Measurements from ENCODE around the gene ZNF740.
A peak's percentile ranks its signal among the peaks of the same experiment; 100 is the strongest.

Gene ZNF740

GRCh38 chr12:53230108-53230845, 49.8 kb downstream of the ZNF740 start:
- Histone ChIP-seq H3K9ac (ENCODE audit: low read length) (no peak overlapping the region), H3K36me3 (ENCODE audit: control insufficient read depth, insufficient read depth, low read length) (no peaks in the 10 kb centered on the region; the same call in 1 of the 2 replicates), H3K9me3 (ENCODE audit: control insufficient read depth, insufficient read depth, low read depth, low read length) (no peaks in the 10 kb centered on the region), H3K4me1 (ENCODE audit: control insufficient read depth, insufficient read depth, low read length) (peaks cover 48% of the 10 kb centered on the region), H3K4me3 (ENCODE audit: low read depth, low read length) (peak overlapping the region; percentile 75; the same call in 1 of the 2 replicates), H3K27ac (ENCODE audit: low read depth, low read length) (no peak overlapping the region), H3K27me3 (ENCODE audit: control insufficient read depth, insufficient read depth, low read length) (0 out of 2 replicates have a peak, but pooled peaks cover 4% of the 10 kb centered on the region)

DNA sequence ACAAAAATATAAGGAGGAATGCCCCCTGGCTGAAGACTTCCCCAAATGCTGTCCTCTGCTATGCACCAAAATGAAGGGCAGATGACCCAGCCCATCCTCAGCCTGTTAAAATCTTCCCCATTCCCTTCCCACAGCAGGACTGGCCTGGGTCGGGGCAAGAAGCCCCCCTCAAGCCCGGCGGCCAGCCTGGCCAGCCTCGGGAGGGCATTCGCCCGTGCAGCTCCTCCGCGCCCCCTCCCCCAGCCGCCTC, 51.1 kb downstream of the ZNF740 start:
- Histone ChIP-seq H3K4me3 (ENCODE audit: low read depth, low read length) (peak overlapping the region; percentile 75), H3K9me3 (ENCODE audit: control insufficient read depth, insufficient read depth, low read depth, low read length) (no peaks in the 10 kb centered on the region), H3K4me1 (ENCODE audit: control insufficient read depth, insufficient read depth, low read length) (peaks cover 54% of the 10 kb centered on the region), H3K27ac (ENCODE audit: low read depth, low read length) (no peak overlapping the region), H3K36me3 (ENCODE audit: control insufficient read depth, insufficient read depth, low read length) (no peaks in the 10 kb centered on the region; the same call in 1 of the 2 replicates), H3K27me3 (ENCODE audit: control insufficient read depth, insufficient read depth, low read length) (0 out of 2 replicates have a peak, but pooled peaks cover 4% of the 10 kb centered on the region), H3K9ac (ENCODE audit: low read length) (peak overlapping the region; percentile 51)

- no peak within 1 kb of the TSS for H3K27ac ChIP-seq (ENCODE audit: low read depth, low read length)
- H3K4me3 ChIP-seq (ENCODE audit: low read depth, low read length): peak within 1 kb of the TSS; percentile 75
- no peaks in the 10 kb centered on the region for H3K9me3 ChIP-seq (ENCODE audit: control insufficient read depth, insufficient read depth, low read depth, low read length)
- 0 out of 2 replicates have a peak, but pooled peaks cover 4% of the 10 kb centered on the region for H3K27me3 ChIP-seq (ENCODE audit: control insufficient read depth, insufficient read depth, low read length)
- H3K9ac ChIP-seq (ENCODE audit: low read length): peak within 1 kb of the TSS; percentile 51
- no peaks in the 10 kb centered on the region; the same call in 1 of the 2 replicates for H3K36me3 ChIP-seq (ENCODE audit: control insufficient read depth, insufficient read depth, low read length)
- peaks cover 54% of the 10 kb centered on the region for H3K4me1 ChIP-seq (ENCODE audit: control insufficient read depth, insufficient read depth, low read length)
Measured at GRCh38 chr12:53231921-53232645, 51.6 kb downstream of the ZNF740 start, which contains the start of gene RARG. Gene RARG, minus strand, starts transcription at chr12:53232209. Its CDS starts 4,664 bp downstream, at chr12:53227545.

GRCh38 chr12:53232646-53233461, 52.3 kb downstream of the ZNF740 start:
- Histone ChIP-seq H3K27me3 (ENCODE audit: control insufficient read depth, insufficient read depth, low read length) (0 out of 2 replicates have a peak, but pooled peaks cover 4% of the 10 kb centered on the region), H3K9ac (ENCODE audit: low read length) (no peak overlapping the region), H3K4me1 (ENCODE audit: control insufficient read depth, insufficient read depth, low read length) (peaks cover 54% of the 10 kb centered on the region), H3K36me3 (ENCODE audit: control insufficient read depth, insufficient read depth, low read length) (no peaks in the 10 kb centered on the region), H3K4me3 (ENCODE audit: low read depth, low read length) (peak overlapping the region; percentile 54), H3K27ac (ENCODE audit: low read depth, low read length) (no peak overlapping the region), H3K9me3 (ENCODE audit: control insufficient read depth, insufficient read depth, low read depth, low read length) (no peaks in the 10 kb centered on the region)

DNA sequence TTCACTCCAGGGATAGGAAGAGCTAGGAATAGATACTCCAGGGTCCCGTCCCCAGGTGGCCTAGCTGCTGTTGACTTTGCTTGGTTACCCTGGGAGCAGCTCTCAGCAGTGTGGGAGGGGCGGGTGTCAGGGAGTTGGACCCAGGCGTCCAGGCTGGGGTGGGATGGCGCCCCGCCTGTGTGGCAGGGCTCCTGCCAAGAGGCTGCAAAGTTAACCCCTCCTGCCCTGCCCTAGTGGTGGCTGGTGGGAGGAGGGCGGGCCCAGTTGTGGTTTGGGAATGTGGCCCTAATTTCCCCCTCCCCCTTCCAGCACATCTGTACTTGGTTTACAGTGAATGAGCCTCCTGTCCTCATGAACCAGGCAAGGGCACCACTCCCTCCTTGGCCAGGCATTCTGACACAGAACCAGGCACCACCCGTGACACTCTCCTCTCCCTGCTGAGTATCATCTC, 53.2 kb downstream of the ZNF740 start:
- H3K27ac ChIP-seq (ENCODE audit: low read depth, low read length): no peak overlapping the region
- H3K4me1 ChIP-seq (ENCODE audit: control insufficient read depth, insufficient read depth, low read length): peaks cover 54% of the 10 kb centered on the region
- peak overlapping the region; percentile 11 for H3K9ac ChIP-seq (ENCODE audit: low read length)
- H3K4me3 ChIP-seq (ENCODE audit: low read depth, low read length): peak overlapping the region; percentile 54
- no peaks in the 10 kb centered on the region for H3K9me3 ChIP-seq (ENCODE audit: control insufficient read depth, insufficient read depth, low read depth, low read length)
- 0 out of 2 replicates have a peak, but pooled peaks cover 4% of the 10 kb centered on the region for H3K27me3 ChIP-seq (ENCODE audit: control insufficient read depth, insufficient read depth, low read length)
- H3K36me3 ChIP-seq (ENCODE audit: control insufficient read depth, insufficient read depth, low read length): no peaks in the 10 kb centered on the region

- Histone ChIP-seq H3K27ac (ENCODE audit: low read depth, low read length) (no peak overlapping the region), H3K36me3 (ENCODE audit: control insufficient read depth, insufficient read depth, low read length) (no peaks in the 10 kb centered on the region), H3K4me3 (ENCODE audit: low read depth, low read length) (peak overlapping the region; percentile 33), H3K9ac (ENCODE audit: low read length) (peak overlapping the region; percentile 11), H3K9me3 (ENCODE audit: control insufficient read depth, insufficient read depth, low read depth, low read length) (no peaks in the 10 kb centered on the region), H3K4me1 (ENCODE audit: control insufficient read depth, insufficient read depth, low read length) (peaks cover 54% of the 10 kb centered on the region), H3K27me3 (ENCODE audit: control insufficient read depth, insufficient read depth, low read length) (0 out of 2 replicates have a peak, but pooled peaks cover 4% of the 10 kb centered on the region)
Measured at GRCh38 chr12:53234271-53234914, 53.9 kb downstream of the ZNF740 start.

GRCh38 chr12:53235164-53235563, 54.6 kb downstream of the ZNF740 start:
- Histone ChIP-seq H3K27ac (ENCODE audit: low read depth, low read length) (no peak overlapping the region), H3K4me1 (ENCODE audit: control insufficient read depth, insufficient read depth, low read length) (peaks cover 49% of the 10 kb centered on the region), H3K4me3 (ENCODE audit: low read depth, low read length) (no peak overlapping the region), H3K9me3 (ENCODE audit: control insufficient read depth, insufficient read depth, low read depth, low read length) (no peaks in the 10 kb centered on the region), H3K27me3 (ENCODE audit: control insufficient read depth, insufficient read depth, low read length) (0 out of 2 replicates have a peak, but pooled peaks cover 4% of the 10 kb centered on the region), H3K9ac (ENCODE audit: low read length) (no peak overlapping the region), H3K36me3 (ENCODE audit: control insufficient read depth, insufficient read depth, low read length) (no peaks in the 10 kb centered on the region)

GRCh38 chr12:53235742-53236442, 55.4 kb downstream of the ZNF740 start:
- H3K9ac ChIP-seq (ENCODE audit: low read length): no peak overlapping the region
- H3K4me1 ChIP-seq (ENCODE audit: control insufficient read depth, insufficient read depth, low read length): peaks cover 49% of the 10 kb centered on the region
- no peaks in the 10 kb centered on the region for H3K9me3 ChIP-seq (ENCODE audit: control insufficient read depth, insufficient read depth, low read depth, low read length)
- H3K4me3 ChIP-seq (ENCODE audit: low read depth, low read length): no peak overlapping the region
- no peak overlapping the region for H3K27ac ChIP-seq (ENCODE audit: low read depth, low read length)
- H3K27me3 ChIP-seq (ENCODE audit: control insufficient read depth, insufficient read depth, low read length): 0 out of 2 replicates have a peak, but pooled peaks cover 4% of the 10 kb centered on the region
- H3K36me3 ChIP-seq (ENCODE audit: control insufficient read depth, insufficient read depth, low read length): no peaks in the 10 kb centered on the region

DNA sequence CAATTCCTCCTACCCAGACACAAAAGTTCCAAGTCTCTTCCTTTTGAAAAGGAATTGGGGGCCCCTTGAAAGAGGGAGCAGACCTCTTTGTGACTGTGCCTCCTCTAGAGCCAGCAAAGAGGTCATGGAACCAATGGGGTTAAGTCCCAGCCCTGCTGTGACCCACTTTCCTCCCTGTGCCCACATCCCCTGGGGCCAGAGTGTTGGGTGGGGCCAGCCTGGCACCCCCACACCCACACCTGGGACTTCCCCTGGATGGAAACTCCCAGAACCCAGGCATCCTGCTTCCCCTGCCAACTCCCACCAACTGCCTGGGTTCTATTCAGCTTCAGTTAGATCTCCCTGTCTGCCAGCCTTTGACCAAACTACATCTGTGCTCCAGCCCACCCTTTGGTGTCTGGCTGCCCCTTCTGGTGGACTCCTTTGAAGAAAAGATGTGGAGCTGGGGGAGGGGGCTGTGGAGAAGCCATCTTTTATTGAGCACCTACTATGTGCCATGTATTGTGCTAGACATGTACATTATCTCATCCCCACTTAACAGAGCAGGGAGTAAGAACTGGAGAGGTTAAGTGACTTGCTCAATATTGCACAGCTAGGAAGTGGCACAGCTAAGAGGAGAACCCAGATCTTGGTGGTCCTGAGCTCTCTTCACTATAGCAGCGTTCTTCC, 56.1 kb downstream of the ZNF740 start:
- Histone ChIP-seq H3K27me3 (ENCODE audit: control insufficient read depth, insufficient read depth, low read length) (no peaks in the 10 kb centered on the region), H3K36me3 (ENCODE audit: control insufficient read depth, insufficient read depth, low read length) (no peaks in the 10 kb centered on the region), H3K4me1 (ENCODE audit: control insufficient read depth, insufficient read depth, low read length) (peaks cover 49% of the 10 kb centered on the region), H3K9me3 (ENCODE audit: control insufficient read depth, insufficient read depth, low read depth, low read length) (no peaks in the 10 kb centered on the region), H3K4me3 (ENCODE audit: low read depth, low read length) (no peak overlapping the region), H3K27ac (ENCODE audit: low read depth, low read length) (no peak overlapping the region), H3K9ac (ENCODE audit: low read length) (no peak overlapping the region)
